ENCODE results near the gene TAF6L. TPM values are rescaled to one million over a fixed set of nuclear protein-coding genes. Genes with fewer than 3 reads are reported as not detected.

Gene TAF6L
- total and polyA plus RNA-seq, 9 of the 15 experiments (the other 6 are each of a cell fraction or from before 2014, with no cell fraction given): 0.04 to 45.5 (median 20.8) TPM

GRCh38 chr11:62771144-62772021, at the start of gene TAF6L (continued):
- no peak for TF ChIP-seq NR0B1 (IDR thresholded peaks at IDR 0.05; ENCODE audit: partially characterized antibody)
- no peak for TF ChIP-seq MAFG (tag; conservative IDR thresholded peaks at IDR 0.05)
- TF ChIP-seq ZNF639 (CRISPR knock-in tag; conservative IDR thresholded peaks at IDR 0.05 in 1 of 2, IDR thresholded peaks at IDR 0.05 in 1 of 2): peak in 1 of 2 experiments; percentile 79; a peak in 2 of 4 replicates
- peak; percentile 95 for TF ChIP-seq HDAC2 (IDR thresholded peaks at IDR 0.05)
- no peak for TF ChIP-seq CTCFL (IDR thresholded peaks at IDR 0.05; ENCODE audit: borderline replicate concordance, insufficient read depth, low read depth, low read length, poor library complexity, severe bottlenecking)
- no peak for TF ChIP-seq FOXA1 (IDR thresholded peaks at IDR 0.05; ENCODE audit: borderline replicate concordance)
- no peak for TF ChIP-seq TGIF2 (CRISPR knock-in tag; IDR thresholded peaks at IDR 0.05)
- peak; percentile 99 for TF ChIP-seq TFE3 (CRISPR knock-in tag; IDR thresholded peaks at IDR 0.05)
- TF ChIP-seq KDM1A (IDR thresholded peaks at IDR 0.05): peak; percentile 81 to 90
- TF ChIP-seq FOXJ3 (CRISPR knock-in tag; IDR thresholded peaks at IDR 0.05): no peak
- no peak for TF ChIP-seq GTF2B (IDR thresholded peaks at IDR 0.05; ENCODE audit: extremely low read depth, insufficient read length)
- peak; percentile 25; the same call in 1 of the 2 replicates for TF ChIP-seq CHD2 (IDR thresholded peaks at IDR 0.05; ENCODE audit: low read depth, low read length)
- TF ChIP-seq KDM2B (CRISPR knock-in tag; IDR thresholded peaks at IDR 0.05): no peak
- TF ChIP-seq ZFP36 (IDR thresholded peaks at IDR 0.05; ENCODE audit: low read depth, low read length, partially characterized antibody): no peak
- no peak for TF ChIP-seq RHOXF2B (CRISPR knock-in tag; conservative IDR thresholded peaks at IDR 0.05)
- no peak for TF ChIP-seq PTRF (tag; IDR thresholded peaks at IDR 0.05)
- no peak for TF ChIP-seq RBM17 (IDR thresholded peaks at IDR 0.05; ENCODE audit: borderline replicate concordance, low read depth, low read length)
- no peak for TF ChIP-seq ZNF696 (CRISPR knock-in tag; conservative IDR thresholded peaks at IDR 0.05)
- TF ChIP-seq ZNF354B (CRISPR knock-in tag; IDR thresholded peaks at IDR 0.05): no peak
- TF ChIP-seq RBM25 (IDR thresholded peaks at IDR 0.05; ENCODE audit: low read depth, low read length, severe bottlenecking): peak; percentile 95
